Spleen (tissue), 7 donors: ENCODE data around the gene ITGAE.

Source experiments
- CTCF ChIP-seq, 11 experiments: fragments of 200-600 bp in 7 of 11; fragments of 450-650 bp in 4 of 11; sonication (generic) in 4 of 11; IDR thresholded peaks in 8 of 11; conservative IDR thresholded peaks in 3 of 11; 1 replicate in 7 of 11; 2 replicates in 4 of 11; pipeline versions ENCODE4 v1.4.0 to v1.8.0; 2016 to 2021; ENCODE audit warnings: antibody characterized with exemption in 11 of 11, inconsistent platforms in 4 of 11, mild to moderate bottlenecking in 1 of 11
- POLR2A ChIP-seq, 3 donors: fragments of 450-650 bp; IDR thresholded peaks; one replicate each; pipeline ENCODE4 v1.5.1; 2017; ENCODE audit warnings: antibody characterized with exemption in 3 of 3, mild to moderate bottlenecking in 1 of 3
- POLR2AphosphoS5 ChIP-seq, 3 donors: sonication (generic); formaldehyde crosslinking; IDR thresholded peaks; one replicate each; pipeline ENCODE4 v1.5.1; 2017; ENCODE audit warnings: antibody characterized with exemption in 3 of 3
- donor health status: DM: no; HTN: no; CAD: no; lungs with moderate emphysema.
- donor health status: DM: no; HTN: no; CAD: no.
- donor health status: DM: no; HTN: no; CAD: no.

DNA sequence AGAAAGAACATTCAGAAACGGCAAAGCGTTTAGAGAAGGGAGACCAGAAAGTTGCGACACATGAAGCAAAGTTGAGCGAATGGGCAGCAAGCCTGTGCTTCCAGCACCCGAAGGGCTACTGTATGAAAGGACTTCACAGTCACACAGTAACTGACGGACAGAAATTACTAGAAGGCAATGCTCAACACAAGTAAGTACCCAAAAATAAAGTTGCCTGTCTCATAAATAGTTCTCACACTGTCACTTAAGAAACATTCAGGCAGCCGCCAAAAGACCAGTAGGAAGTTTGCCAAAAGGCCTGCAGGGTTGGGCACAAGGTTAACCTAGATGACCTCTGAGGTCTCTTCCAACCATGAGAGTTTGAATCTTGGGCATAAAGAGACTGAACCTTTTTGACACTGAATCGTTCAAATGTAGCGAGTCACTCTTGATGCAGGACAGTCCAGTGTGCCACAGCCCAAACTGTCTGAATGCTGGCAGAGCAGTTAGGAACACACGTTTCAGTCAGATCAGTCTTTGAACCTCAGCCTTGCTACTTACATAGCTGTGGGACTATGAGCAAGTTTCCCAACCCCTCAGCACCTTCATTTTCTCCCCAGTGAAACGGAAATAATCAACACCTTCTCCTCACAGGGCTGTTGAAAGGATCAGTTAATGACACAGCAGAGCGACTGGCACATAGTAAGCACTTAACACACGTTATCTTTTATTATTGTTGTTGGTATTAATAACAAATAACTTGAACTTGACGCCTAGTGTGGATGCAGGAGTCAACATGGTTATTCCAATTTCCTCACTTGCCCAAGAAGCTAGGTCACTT, 34.6 kb upstream of the ITGAE start:
- TF ChIP-seq CTCF (IDR thresholded peaks at IDR 0.05 in 8 of 11, conservative IDR thresholded peaks at IDR 0.05 in 3 of 11) (no peak), POLR2A (IDR thresholded peaks at IDR 0.05) (no peak), POLR2AphosphoS5 (IDR thresholded peaks at IDR 0.05) (no peak)
